ENCODE measurements around the gene CLDN5.

Gene CLDN5

GRCh38 chr22:19482297-19482696, 41.9 kb downstream of the CLDN5 start:
- no peak overlapping the region for H3K4me3 ChIP-seq (ENCODE audit: low read depth, low read length)

DNA sequence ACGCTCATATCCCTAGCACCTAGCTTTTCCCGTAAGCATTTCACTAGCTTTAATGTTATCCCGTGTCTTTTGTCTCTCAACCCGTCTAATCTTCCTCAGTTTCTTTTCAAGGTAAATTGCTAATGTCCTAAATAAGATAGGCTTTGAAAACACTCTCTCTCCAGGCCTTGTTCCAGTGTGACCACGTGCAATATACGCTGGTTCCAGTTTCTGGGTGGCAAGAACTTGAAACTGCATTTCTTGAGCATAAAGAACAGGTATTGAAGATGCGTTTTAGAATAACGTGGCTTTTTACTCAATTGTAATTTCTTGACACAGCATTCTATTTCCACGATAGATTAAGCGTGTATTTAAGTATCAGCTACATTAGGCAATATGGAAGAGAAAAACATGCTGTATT, 43.4 kb downstream of the CLDN5 start:
- TF ChIP-seq, protein P1, sequence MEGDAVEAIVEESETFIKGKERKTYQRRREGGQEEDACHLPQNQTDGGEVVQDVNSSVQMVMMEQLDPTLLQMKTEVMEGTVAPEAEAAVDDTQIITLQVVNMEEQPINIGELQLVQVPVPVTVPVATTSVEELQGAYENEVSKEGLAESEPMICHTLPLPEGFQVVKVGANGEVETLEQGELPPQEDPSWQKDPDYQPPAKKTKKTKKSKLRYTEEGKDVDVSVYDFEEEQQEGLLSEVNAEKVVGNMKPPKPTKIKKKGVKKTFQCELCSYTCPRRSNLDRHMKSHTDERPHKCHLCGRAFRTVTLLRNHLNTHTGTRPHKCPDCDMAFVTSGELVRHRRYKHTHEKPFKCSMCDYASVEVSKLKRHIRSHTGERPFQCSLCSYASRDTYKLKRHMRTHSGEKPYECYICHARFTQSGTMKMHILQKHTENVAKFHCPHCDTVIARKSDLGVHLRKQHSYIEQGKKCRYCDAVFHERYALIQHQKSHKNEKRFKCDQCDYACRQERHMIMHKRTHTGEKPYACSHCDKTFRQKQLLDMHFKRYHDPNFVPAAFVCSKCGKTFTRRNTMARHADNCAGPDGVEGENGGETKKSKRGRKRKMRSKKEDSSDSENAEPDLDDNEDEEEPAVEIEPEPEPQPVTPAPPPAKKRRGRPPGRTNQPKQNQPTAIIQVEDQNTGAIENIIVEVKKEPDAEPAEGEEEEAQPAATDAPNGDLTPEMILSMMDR (conservative IDR thresholded peaks at IDR 0.05; ENCODE audit: low read depth, low read length), result no peak
- H3K4me3 ChIP-seq (ENCODE audit: low read depth, low read length), result no peak overlapping the region
- no peak for DNase-seq (ENCODE audit: low read depth)

More at GRCh38 chr22:19482297-19482696, 41.9 kb downstream of the CLDN5 start:
- TF ChIP-seq, protein P1 (conservative IDR thresholded peaks at IDR 0.05; ENCODE audit: low read depth, low read length), result no peak
- no peak for DNase-seq (ENCODE audit: low read depth)

DNA sequence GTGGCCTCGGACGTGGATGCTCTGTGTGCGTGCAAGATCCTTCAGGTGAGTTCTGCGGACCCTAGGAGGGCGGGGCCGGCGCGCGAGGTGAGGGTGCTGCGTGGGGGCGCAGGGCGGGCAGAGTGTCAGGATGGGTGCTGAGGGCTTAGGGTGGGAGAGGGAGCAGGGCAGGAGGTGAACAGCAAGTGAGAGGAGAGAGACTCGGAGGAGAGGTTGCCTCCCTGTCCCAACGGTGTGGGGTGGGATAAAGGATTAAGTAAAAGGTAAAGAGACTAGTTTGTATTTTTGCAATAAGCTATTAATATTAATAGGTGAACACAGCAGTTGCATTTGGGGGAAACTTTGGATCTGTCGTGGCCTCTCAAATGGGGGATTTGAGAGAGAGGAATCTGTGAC, 44.0 kb downstream of the CLDN5 start:
- DNase-seq (ENCODE audit: low read depth), result no peak
- H3K4me3 ChIP-seq (ENCODE audit: low read depth, low read length), result peak overlapping the region; percentile 71
- TF ChIP-seq, protein P1 (conservative IDR thresholded peaks at IDR 0.05; ENCODE audit: low read depth, low read length), result no peak

DNA sequence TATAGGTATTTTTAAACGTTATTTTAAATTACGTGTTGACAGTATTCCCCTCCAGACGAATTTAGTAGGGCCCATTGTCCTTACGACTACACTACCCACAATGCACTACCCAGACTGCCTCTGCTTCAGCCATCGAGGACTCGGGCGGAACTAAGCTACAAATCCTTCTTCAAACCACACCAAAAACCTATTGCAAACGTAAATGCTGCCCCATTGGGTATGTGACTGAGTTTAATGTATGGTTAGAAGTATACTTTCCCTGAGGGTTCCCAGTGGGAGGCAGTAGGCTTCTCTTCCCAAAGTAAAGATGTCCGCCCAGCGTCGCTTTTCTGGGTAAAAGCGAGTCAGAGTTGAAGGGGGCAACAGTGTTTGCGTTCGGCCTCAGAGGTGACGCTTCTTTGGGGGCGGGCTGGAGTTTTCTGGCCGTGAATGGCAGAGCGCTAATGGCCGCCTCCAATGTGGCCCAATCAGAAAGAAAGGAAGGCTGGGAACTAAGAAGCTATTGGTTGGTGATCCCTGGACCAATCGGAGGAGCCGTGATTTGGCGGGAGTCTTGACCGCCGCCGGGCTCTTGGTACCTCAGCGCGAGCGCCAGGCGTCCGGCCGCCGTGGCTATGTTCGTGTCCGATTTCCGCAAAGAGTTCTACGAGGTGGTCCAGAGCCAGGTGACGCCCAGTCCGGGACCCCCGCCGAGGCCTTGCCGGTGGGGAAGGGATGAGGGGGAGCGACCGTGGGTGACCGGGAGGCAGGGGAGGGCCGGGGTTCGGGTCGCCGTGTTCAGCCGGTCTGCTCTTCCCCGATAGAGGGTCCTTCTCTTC, 44.6 kb downstream of the CLDN5 start, which contains the start of gene CDC45:
Gene CDC45 (plus strand): TSS at position 566 of the 818 bp plus-strand sequence. CDS start 49 bp downstream, at position 615.
- TF ChIP-seq, protein P1 (conservative IDR thresholded peaks at IDR 0.05; ENCODE audit: low read depth, low read length), result no peak
- peak within 1 kb of the TSS; percentile 98 for H3K4me3 ChIP-seq (ENCODE audit: low read depth, low read length)
- peak; percentile 99 for DNase-seq (ENCODE audit: low read depth)

- DNase-seq (ENCODE audit: low read depth), result peak; percentile 85
- TF ChIP-seq, protein P1 (conservative IDR thresholded peaks at IDR 0.05; ENCODE audit: low read depth, low read length), result no peak
- H3K4me3 ChIP-seq (ENCODE audit: low read depth, low read length), result peak within 1 kb of the TSS; percentile 98
These were observed 45.3 kb downstream of the CLDN5 start, which contains the start of gene UFD1 for GRCh38 chr22:19478901-19479354. Gene UFD1 (minus strand): TSS chr22:19479193. CDS start chr22:19479085, 108 bp downstream.

- DNase-seq (ENCODE audit: low read depth), result no peak
- H3K4me3 ChIP-seq (ENCODE audit: low read depth, low read length), result peak overlapping the region; percentile 98
- TF ChIP-seq, protein P1 (conservative IDR thresholded peaks at IDR 0.05; ENCODE audit: low read depth, low read length), result peak; percentile 1
These were observed 45.9 kb downstream of the CLDN5 start for GRCh38 chr22:19478045-19478900.
